Measurements from ENCODE around the gene FYB1.
"Not testable (repeated sequence)": the region's sequence is repeated elsewhere in the genome, so short reads cannot be mapped to it uniquely, and the experiment has no call there.

Gene FYB1

DNA sequence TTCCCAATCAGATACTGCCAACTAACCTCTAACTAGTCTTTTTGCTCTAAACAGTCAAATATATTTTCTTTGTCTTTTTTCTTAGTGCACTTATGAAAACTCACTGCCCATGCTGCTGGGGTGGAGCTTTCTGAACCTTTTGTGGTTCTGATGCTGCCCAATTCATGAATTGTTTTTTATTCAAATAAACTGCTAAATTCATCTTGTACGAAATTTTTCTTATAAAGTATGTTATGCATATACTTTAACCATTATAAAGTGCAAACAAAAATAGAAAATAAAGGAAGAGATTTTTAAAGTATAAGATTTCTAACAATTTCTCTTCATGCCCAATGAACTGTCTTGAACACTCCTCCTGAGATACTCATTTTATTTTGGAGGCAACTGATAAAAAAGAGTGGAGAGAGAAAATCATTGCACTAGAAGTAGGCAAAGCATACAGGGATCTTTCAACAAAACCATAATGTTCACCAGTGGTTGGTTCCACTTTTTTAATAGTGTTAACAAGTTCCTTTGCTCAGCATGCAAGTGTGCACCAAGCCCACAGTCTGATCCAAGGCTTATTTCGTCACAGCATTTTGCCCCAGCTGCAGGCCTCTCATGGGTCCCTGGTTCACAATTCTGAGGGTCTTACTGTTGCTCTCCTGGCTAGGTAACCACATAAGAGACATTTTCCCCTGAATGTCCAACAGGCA lies 6.2 kb upstream of the FYB1 start:
- no peak for DNase-seq

DNA sequence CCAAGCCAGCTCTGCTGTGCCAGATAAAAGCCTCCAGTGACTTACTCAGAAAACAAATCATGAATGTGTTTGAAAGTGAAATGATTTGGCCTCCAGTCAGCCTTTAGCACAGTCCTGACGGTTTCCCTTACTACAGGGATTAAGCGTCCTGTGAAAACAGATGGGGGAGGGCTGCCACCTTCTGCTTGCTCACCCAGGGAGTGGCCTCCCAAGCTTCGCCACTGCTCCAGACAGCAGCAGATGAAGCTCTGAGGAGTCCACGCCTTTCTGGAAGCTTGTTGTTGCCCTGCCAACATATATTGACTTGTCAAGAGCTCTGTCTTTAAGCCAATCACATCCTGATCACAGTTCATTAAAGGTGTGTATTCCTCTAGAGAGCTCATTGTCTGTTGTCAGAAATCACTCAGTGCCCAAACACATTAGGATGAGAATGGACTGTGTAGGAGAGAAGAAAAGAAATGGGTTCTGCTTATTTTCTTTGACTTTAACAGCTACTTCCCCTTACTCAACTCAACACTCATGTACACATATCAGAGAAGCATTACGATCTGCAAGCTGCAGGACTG lies 4.9 kb upstream of the FYB1 start:
- no peak for DNase-seq

DNA sequence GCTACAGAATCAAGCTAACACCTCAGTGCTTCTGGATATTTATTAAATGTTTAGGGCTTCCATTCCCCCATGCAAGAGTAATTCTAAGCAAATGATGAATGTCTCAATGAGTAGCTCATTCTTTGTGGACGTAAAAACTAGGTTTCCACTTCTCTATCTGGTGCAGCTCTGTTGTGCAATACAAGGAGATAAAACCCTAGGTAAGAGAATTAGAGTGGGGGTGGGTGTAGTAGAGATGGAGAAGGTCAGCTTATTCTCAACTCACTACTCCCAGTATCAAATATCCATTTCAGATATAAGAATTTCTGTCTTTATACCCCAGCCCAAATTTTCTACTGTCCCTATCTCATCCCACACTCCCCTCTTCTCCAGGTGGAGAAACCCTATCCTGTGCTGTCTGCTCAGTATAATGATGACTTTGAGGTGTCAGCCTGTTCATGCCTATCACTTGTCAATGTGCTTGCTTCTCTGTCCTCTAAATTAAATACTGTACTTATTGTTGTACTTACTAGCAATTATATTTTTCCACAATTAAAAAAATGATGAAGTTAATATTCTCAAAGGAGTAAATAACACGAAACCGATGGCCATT lies 4.3 kb upstream of the FYB1 start:
- no peak for DNase-seq

DNA sequence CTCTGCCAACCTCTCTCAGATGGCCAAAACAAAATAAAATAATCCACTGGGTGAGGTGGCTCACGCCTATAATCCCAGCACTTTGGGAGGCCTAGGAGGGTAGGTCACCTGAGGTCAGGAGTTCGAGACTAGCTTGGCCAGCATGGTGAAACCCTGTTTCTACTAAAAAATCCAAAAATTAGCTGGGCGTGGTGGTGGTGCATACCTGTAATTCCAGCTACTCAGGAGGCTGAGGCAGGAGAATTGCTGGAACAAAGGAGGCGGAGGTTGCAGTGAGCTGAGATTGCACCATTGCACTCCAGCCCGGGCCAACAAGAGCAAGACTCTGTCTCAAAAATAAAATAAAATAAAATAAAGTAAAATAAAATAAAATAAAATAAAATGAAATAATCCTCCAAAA lies 2.3 kb upstream of the FYB1 start:
- DNase-seq = not testable (repeated sequence)

DNA sequence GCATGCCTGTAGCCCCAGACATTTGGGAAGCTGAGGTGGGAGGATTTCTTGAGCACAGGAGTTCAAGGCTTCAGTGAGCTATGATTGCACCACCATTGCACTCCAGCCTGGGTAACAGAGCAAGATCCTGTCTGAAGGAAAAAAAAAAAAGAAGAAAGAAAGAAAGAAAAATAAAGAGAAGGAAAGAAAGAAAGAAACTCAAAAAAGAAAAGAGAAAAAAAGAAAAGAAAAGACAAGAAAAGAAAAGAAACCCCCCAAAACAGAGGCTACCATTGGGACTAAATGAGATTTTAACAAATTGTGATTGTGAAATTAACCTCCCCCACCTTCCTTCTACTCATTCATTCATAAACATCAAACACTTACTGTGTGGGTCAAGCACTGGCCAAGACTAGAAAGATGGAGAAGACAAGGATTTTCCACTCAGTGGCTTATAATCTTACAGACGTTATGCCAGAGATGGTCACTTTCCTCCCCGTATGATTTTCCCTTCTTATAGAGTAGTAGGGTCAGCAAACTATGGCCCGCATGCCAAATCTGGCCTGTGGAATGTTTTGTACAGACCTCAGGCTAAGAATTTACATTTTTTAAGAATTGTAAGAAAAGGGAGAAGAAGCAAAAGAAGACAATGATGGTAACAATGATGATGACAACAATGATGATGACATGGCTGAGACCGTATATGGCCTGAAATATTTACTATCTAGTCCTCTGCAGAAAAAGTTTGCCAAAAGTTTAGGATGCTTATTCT lies 1.1 kb upstream of the FYB1 start:
- no peak for DNase-seq

DNA sequence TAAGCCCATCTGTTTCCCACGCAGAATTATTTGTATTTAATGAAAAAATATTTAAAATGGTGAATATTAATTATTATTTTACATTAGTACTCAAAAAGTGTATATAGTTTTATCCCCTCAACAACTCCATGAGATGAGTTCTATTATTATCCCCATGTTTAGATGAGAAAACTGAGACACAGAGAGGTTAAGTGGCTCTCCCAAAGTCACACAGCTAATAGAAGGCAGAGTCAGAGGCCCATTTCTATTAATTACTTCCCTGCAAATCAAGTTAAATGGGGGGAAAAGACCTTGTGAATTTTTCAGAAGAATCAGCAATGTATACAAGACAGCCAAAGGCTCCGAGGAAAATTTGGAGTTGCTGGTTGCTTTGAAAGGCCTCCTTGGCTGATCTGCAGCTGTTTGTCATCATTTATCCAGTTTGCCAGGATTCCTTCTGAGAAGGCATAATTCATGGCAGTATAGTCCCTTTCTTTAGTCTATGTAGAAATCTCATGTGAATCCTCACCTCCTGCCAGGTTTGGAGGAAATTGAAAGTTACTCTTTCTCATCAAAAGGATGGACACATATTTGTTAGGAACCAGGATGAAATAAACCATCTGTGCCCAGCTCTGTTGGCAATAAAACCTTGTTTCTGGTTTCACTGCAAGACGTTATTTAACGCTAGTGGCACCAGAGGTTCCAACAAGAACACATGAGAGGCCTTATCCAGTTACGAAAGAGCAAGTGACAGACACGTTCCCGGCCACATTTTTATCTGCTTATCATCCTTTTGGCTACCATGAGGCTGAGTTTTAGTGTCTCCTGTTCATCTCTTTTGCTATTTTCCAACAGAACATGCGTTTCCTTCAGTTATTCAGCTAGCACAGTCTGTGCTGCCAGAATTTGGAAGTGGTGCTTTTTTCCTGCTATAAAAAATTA lies 621 bp downstream of the FYB1 start:
- no peak for DNase-seq

DNA sequence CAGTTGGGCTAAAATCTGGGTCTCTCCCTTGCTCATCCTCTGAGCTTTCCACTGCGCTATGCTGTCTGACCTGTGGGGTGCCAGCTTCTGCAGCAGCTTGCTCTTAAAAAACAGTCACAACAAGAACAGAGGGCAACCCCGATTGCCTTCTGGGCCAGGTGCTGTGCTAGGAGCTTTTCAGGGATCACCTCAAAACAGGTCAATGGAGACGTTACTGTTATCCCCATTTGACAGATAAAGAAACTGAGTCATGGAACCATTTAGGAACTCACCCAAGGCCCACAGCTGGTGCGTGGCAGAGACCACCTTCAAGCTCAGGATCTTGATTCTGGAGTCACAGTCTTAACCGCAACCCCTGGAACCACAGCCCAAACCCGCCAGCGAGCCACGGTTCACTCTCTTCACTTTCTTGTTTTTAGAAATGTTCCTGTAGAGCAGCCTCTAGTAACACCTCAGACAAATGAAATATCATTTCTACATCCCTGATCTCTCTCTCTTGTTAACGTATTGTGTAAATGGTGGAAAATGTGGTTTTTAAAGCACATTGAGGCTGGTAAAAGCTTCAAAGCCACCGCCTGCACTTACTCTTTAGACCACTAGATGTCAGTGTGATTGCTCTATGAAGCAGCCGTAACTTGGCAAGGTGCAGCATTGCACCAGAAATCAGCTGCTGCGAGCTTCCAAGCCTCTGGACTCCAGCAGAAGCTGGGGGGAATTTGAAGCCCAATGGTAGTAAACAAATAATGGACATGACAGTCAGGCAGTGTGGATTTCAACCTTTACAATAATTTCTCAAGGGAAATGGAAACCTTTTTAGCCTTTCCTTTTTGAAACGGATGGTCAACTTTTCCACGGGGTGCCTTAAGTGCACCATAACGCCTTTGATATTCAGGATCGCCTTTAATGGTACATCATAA lies 1.7 kb downstream of the FYB1 start:
- peak; percentile 61 for DNase-seq

DNA sequence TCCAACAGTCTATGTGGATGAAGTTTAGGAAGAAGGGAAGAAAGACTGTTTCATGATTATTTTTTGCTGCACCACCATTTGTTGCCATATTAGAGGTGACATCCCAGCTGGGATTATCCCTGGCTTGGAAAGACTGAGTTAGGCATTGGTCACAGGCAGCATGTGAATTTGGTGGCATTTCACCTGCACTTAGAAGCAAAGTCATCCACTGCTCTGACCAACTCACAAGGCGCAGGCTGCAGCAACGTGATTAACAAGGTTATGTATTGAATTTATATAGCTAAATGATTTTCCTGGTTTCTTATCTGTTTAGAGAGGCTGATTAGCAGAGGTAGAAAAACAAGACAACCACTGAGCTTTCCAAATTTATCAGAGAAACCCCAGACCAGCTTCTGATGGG lies 2.7 kb downstream of the FYB1 start:
- no peak for DNase-seq

DNA sequence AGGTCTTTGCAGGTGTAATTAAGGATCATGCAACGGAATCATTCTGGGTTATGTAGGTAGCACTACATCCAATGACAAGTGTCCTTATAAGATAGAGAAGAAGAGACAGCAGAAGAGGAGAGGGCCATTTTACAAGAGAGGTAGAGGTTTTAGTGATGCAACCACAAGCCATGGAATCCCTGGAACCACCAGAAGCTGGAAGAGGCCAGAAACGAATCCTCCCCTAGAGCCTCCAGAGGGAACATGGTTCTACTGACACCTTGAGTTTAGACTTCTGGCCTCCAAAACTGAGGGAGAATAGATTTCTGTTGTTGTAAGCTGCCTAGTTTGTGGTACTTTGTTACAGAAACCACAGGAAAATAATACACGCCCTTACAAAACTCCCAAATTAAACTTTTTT lies 3.5 kb downstream of the FYB1 start:
- no peak for DNase-seq

DNA sequence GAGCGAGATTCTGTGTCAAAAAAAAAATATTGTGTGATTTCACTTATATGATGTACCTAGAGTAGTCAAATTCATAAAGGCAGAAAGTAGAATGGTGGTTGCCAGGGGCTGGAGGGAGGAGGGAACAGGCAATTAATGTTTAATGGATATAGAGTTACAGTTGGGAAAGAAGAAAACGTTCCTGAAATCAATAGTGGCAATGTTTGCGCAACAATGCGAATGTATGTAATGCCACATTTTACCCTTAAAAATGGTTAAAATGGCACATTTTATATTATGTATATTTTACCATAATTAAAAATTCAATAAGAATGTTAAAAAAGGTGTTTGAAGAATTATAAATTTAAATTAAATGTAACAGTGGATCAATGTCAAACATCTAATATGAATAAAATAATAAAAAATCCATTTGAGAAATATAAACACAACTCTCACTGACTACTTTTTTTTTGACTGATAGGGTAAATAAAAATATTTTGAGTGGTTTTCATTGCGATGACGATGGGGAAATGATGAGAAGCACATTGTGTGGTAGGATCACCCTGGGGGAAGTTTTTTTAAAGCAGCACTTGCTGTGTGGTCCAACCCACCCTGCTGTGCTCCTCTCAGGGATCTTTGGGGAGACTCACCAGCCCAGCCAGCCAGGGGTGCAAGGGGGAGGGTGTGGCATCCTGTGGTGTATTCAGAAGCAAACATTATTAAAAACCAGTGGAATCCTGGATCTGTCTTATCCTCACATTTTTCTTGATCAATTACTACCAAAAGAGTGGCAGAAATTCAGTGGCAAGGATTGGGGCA lies 4.3 kb downstream of the FYB1 start:
- DNase-seq = no peak

DNA sequence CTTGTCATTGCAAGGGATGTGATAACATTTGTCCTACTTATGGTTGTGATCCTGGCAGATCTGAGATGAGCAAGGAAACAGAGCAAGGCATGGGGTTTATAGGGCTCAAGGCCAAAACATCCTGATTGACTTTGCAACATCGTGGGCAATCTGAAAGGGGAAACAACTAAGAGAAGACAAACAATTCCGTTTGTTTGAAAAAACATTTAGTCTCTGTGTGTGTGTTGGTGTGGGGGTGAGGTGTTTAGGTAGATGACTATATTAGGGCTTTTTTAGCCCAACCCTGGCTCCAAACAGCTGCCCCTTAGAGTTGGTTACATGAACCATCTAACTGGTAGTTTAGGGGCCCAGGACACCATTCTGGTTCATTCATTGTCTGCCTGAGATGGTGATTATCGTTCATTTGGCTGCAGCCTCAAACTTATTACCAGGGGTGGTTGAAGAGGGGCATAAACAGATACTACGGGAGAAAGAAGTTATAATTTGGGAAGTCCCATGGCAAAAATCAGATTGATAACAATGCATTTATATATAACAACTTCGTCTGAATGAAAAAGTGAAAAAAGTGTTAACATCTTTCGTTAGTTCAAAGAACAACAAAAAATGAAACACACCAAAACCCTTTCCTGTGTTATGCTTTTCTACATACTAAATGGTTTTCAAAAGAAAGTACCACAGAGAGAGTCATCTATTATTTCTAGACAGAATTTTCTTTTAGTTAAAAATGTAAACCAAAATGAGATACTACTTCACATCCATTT lies 5.7 kb downstream of the FYB1 start:
- no peak for DNase-seq

DNA sequence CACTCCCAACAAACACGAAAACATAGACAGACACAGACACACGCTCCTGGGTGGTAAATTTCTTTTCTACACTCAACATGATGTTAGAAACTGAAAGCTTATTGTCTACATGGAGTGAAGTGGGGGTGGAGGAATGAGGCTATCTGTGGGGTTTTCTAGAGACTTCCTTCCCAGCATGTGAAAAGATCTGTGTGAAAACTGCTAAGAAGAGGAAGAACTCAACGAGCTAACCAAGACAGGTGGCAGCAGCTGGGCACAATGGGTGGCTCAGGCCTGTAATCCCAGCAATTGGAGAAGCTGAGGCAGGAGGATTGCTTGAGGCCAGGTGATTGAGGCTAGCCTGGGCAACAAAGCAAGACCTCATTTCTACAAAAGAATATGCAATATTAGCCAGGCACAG lies 7.6 kb downstream of the FYB1 start:
- DNase-seq = no peak

DNA sequence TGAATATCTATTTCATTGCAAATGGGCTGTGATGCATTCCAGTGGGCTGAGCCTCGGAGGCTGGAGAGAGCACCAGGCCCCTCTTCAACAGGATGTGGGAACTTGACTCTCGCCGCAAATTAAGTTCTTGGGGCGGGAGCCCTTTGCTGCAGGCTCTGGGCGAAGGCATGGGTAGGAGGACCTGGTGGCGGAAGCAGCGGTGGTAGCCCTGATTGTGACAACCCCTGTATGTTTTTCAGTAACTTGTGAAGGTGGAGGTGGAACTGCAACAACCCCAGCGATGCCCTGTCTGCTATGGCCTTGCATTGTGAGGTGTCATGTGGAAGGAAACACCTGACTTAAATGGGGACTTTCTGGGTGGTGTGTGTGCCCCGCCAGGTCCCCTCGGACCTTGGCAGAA lies 9.4 kb downstream of the FYB1 start:
- DNase-seq = peak; percentile 53

DNA sequence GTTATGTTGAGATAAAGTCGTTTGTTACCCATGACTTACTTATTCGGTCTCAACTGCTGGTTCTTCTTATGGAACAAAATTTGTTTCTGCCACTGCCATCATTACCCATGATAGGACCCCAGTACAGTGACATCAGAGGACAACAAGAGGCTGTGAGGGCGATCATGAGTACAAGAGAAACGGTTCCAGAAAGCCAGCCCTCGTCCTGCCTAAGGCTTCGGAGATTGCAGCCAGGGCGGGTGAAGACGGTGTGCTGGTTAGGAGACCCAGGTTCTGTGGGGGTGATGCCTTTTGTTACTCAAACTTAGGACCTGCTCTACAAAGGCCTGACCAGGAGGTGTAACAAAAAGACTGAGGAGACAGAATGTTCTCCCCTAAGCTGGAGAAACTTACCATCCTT lies 10.9 kb downstream of the FYB1 start:
- DNase-seq = no peak

DNA sequence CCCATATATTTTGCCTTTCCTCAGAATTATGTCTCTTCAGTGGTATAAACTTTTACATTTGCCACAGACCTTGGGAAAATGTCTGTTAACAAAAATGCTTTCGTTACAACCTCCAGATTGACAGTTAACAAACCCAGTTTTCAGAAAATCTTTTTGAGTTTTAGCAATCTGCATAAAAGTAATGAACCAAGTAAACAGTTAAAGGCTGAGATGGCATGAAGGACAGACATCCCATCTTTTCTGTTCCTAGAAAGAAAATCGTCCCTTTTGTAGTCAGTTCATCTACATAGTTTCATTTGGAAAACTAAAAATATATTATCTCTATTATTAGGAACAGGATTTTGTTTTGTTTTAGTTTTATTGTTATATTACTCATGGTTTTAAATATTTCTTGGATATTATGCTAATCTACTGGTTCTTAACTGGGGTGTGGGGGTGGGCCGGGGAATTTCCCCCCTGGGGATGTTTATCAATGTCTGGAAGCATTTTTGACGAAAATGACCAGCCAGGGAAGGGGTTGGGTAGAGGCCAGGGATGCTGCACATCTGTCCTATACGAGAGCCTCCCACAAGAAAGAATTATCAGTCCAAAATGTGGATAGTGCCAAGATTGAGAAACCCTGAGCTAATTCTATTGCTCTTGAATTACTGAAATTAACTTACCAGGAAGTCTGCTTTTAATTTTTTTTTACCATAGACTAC lies 11.9 kb downstream of the FYB1 start:
- no peak for DNase-seq

DNA sequence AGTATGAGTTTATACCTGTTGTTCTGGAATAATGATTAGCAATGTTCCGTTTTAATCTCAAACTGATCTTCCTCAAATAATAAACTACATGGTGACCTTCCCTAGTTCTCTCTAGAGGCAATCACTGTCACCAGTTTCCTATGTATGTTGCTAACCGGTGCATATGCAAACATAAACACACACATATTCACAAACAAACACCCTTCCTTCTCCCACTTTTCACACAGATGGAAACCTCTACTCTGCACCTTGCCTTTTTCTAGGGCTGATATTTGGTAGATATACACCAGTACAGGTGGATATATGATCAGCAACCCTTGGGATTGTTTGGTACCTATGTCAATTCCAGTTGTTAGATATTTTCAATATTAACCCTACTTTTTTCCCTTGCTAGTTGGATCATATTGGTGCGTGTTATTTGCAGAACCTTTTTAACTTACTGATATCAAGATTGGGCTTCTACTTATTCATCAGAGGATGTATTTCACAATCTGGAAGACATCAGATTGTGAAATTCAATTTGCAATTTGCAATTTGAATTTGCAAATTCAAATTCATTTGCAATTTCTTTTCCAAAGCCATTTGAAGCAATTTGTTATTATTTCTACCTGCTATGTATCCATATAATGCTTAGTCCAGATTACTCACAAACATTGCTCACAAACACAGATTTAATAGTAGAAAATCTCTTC lies 12.6 kb downstream of the FYB1 start:
- DNase-seq = no peak

DNA sequence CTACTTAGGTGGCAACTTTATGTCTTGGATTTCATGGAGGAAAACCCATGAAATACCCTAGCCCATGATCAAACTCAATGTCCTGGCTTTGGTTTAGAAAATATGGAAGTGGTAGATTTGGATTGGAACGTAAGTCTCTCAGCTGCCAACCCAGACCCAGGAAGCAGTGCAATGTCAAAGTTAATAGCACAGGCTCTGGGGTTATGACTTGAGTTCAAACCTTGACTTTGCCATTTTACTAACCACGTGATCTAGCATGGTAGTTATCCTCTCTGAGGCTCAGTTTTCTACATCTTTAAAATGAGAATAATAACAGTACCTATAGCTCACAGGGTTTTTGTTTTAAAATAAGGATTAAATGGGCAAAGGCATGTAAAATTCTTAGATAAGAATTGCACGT lies 13.8 kb downstream of the FYB1 start:
- no peak for DNase-seq

DNA sequence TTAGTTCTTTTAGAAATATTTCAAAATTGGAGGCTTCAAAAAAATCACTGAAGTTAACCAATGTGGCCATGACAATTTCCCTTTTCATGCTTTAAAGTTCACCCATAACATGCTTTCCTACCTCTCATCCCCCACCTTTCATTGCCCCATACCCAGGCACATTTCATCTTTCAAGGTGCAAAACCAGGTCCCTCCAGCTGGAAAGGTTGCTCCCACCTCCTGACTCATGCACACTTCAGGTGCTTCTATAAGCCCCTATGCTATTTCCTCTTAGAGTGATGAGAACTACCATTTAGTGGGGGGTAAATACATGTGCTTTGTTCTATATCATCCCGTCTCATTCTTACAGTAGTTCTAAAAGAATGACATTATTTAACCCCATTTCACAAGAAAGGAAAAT lies 15.4 kb downstream of the FYB1 start:
- no peak for DNase-seq

All from activated CD4-positive, alpha-beta T cell treated with anti-CD3 and anti-CD28 coated beads for 1 hour (primary cell).